Common myeloid progenitor, CD34-positive (primary cell): ENCODE data around the gene EMCN.

Experiments used
- CTCF ChIA-PET: fragments of 350-600 bp; sonication (Branson Sonifier 250); formaldehyde crosslinking; loops from one replicate; lab custom pipeline; 2021; ENCODE audit warnings: antibody characterized with exemption; lab: Charles Lee
- POLR2A ChIA-PET: fragments of 350-600 bp; sonication (Branson Sonifier 250); formaldehyde crosslinking; loops from one replicate; lab custom pipeline; 2021; ENCODE audit warnings: antibody characterized with exemption; lab: Charles Lee
- DNase-seq, 3 donors: peaks; one replicate each; pipeline versions ENCODE4 v3.0.0 to v3.0.0-alpha.2; 2013
- H3K27ac ChIP-seq, 2 experiments: 1 replicate in 1 of 2; 2 replicates in 1 of 2; pipeline ENCODE4 v1.7.0; 2013; ENCODE audit warnings: inconsistent platforms in 2 of 2, low read length in 2 of 2, mild to moderate bottlenecking in 2 of 2, low read depth in 1 of 2, moderate library complexity in 1 of 2; ENCODE audit not compliant: severe bottlenecking in 2 of 2, insufficient read depth in 1 of 2, poor library complexity in 1 of 2
- H3K27me3 ChIP-seq, 5 experiments: replicated peaks in 2 of 5; 1 replicate in 3 of 5; 2 replicates in 2 of 5; pipeline versions ENCODE4 v1.6.1 to v1.7.0; 2013; ENCODE audit warnings: low read length in 4 of 5, mild to moderate bottlenecking in 2 of 5, moderate library complexity in 2 of 5, inconsistent platforms in 1 of 5; ENCODE audit not compliant: insufficient read depth in 5 of 5, control insufficient read depth in 4 of 5
- H3K36me3 ChIP-seq, 4 experiments: 1 replicate in 2 of 4; 2 replicates in 2 of 4; pipeline versions ENCODE4 v1.6.1 to v1.7.0; 2013; ENCODE audit warnings: low read length in 3 of 4, control low read depth in 1 of 4, mild to moderate bottlenecking in 1 of 4; ENCODE audit not compliant: control insufficient read depth in 4 of 4, insufficient read depth in 4 of 4
- H3K4me1 ChIP-seq, 4 experiments: 1 replicate in 3 of 4; 2 replicates in 1 of 4; pipeline versions ENCODE4 v1.6.1 to v1.7.1; 2013; ENCODE audit warnings: low read length in 3 of 4, mild to moderate bottlenecking in 3 of 4, control low read depth in 1 of 4, inconsistent platforms in 1 of 4, moderate library complexity in 1 of 4; ENCODE audit not compliant: control insufficient read depth in 4 of 4, insufficient read depth in 4 of 4; ENCODE audit errors: control extremely low read depth in 1 of 4
- H3K4me3 ChIP-seq, 7 experiments: 1 replicate in 4 of 7; 2 replicates in 3 of 7; pipeline versions ENCODE4 v1.5.1 to v1.7.0; 2013; ENCODE audit warnings: mild to moderate bottlenecking in 7 of 7, low read length in 6 of 7, moderate library complexity in 6 of 7, inconsistent platforms in 2 of 7, low read depth in 2 of 7, control low read depth in 1 of 7; ENCODE audit not compliant: insufficient read depth in 4 of 7, control insufficient read depth in 1 of 7; ENCODE audit errors: extremely low read depth in 1 of 7
- H3K9me3 ChIP-seq, 5 experiments: 1 replicate in 4 of 5; 2 replicates in 1 of 5; pipeline versions ENCODE4 v1.6.1 to v1.7.1; 2013; ENCODE audit warnings: low read length in 4 of 5, mild to moderate bottlenecking in 2 of 5, inconsistent platforms in 1 of 5, low read depth in 1 of 5, moderate library complexity in 1 of 5; ENCODE audit not compliant: control insufficient read depth in 4 of 5, insufficient read depth in 2 of 5; ENCODE audit errors: control extremely low read depth in 1 of 5
- WGBS: methylation state at CpG from one replicate; pipeline ENCODE4 v1.1.5; 2013; ENCODE audit not compliant: insufficient coverage; 5-methylcytosine and 5-hydroxymethylcytosine counted together

Gene EMCN

DNA sequence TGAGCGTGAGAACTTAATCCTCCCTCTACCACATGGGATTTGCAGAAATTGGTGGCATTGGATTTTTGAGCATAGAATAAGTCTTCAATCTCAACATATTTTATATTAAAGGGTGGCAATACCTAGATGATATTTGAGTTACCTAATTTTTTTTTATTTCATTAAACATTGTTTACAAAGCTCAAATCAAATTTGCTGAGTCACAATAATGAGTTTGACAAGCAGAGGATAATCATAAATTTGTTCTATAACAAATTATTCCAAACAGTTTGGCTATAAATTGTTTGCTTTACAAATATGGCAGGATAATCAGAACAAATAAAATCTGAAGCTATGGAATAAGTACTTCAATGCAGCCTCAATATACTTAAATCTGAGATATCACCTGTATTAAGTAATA, 22.7 kb downstream of the EMCN start:
- Histone ChIP-seq H3K36me3 (no peaks in the 10 kb centered on the region), H3K4me3 (no peak overlapping the region), H3K4me1 (peaks cover 0 to 2% (median 0%) of the 10 kb centered on the region in 4 experiments), H3K27me3 (no peaks in the 10 kb centered on the region), H3K9me3 (peaks cover 0 to 15% (median 3%) of the 10 kb centered on the region in 5 experiments), H3K27ac (no peak overlapping the region)
- CTCF ChIA-PET: no interaction called here
- POLR2A ChIA-PET: no interaction called here
- DNase-seq: no peak
- WGBS: no CpG with 5 or more reads among the region's 1 CpG

- H3K4me1 ChIP-seq: peaks cover 0 to 2% (median 0%) of the 10 kb centered on the region in 4 experiments
Measured at GRCh38 chr4:100494166-100494565, 23.7 kb downstream of the EMCN start.

DNA sequence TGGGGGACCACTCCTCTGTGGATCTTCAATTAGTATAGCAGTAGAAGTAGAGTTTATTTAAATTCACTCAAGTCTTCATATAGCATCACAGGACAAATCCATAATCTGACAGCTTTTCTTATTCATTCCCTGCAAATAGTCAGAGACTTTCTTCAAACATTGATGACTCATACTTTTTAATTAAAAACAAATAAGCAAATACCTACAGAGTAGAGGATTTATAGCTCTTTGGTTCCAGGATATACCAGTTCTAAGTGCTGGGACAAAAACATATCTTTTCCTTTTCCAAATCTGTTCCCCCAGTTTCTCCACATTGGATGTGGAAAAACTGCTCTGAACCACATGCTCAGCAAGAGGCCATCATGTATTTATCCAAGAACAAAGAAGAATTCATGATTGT, 24.1 kb downstream of the EMCN start:
- H3K36me3 ChIP-seq: no peaks in the 10 kb centered on the region
- no peak overlapping the region for H3K4me3 ChIP-seq
- no peaks in the 10 kb centered on the region for H3K27me3 ChIP-seq
- ChIA-PET POLR2A (no interaction called here), CTCF (no interaction called here)
- peaks cover 0 to 2% (median 0%) of the 10 kb centered on the region in 4 experiments for H3K4me1 ChIP-seq
- no peak overlapping the region for H3K27ac ChIP-seq
- no peak for DNase-seq
- peaks cover 0 to 15% (median 3%) of the 10 kb centered on the region in 5 experiments for H3K9me3 ChIP-seq

More at GRCh38 chr4:100494166-100494565, 23.7 kb downstream of the EMCN start:
- ChIA-PET POLR2A (no interaction called here), CTCF (no interaction called here)
- Histone ChIP-seq H3K9me3 (peaks cover 0 to 15% (median 3%) of the 10 kb centered on the region in 5 experiments), H3K4me3 (no peak overlapping the region), H3K27ac (no peak overlapping the region), H3K36me3 (no peaks in the 10 kb centered on the region), H3K27me3 (no peaks in the 10 kb centered on the region)
- DNase-seq: no peak

DNA sequence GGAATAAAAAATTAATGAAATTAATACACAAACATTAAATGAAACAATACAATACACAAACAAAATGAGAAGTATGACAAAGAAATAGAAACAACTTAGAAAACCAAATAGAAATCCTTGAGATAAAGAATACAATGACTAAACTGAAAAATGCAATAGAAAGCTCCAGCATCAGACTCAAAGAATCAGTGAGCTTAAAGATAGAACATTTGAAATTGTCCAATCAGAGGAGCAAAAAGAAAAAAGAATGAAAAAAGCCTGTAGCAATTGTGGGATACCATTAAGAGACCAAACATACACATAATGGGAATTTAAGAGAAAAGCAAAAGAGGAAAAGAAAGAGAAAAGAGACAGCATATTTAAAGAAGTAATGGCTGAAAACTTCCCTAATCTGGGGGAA, 25.7 kb downstream of the EMCN start:
- POLR2A ChIA-PET: no interaction called here
- Histone ChIP-seq H3K27ac (no peak overlapping the region), H3K36me3 (no peaks in the 10 kb centered on the region), H3K9me3 (peaks cover 0 to 15% (median 3%) of the 10 kb centered on the region in 5 experiments), H3K4me3 (no peak overlapping the region), H3K4me1 (peaks cover 0 to 2% (median 0%) of the 10 kb centered on the region in 4 experiments), H3K27me3 (no peaks in the 10 kb centered on the region)
- CTCF ChIA-PET: interaction anchor here (1.8 kb wide), 1 partner anchor 18 kb away, joined by 4 read pairs; no protein-coding TSS in a partner anchor
- no peak for DNase-seq

- POLR2A ChIA-PET: no interaction called here
- CTCF ChIA-PET: interaction anchor here (1.2 kb wide), 1 partner anchor 9 kb away, joined by 3 read pairs; no protein-coding TSS in a partner anchor
- H3K4me1 ChIP-seq: no peaks in the 10 kb centered on the region
- no peak for DNase-seq
- H3K9me3 ChIP-seq: peaks cover 0 to 15% (median 3%) of the 10 kb centered on the region in 5 experiments
- H3K27ac ChIP-seq: no peak overlapping the region
- H3K27me3 ChIP-seq: no peaks in the 10 kb centered on the region
- no peak overlapping the region for H3K4me3 ChIP-seq
- H3K36me3 ChIP-seq: no peaks in the 10 kb centered on the region
Measured at GRCh38 chr4:100489305-100489704, 28.5 kb downstream of the EMCN start.

GRCh38 chr4:100486496-100486895, 31.3 kb downstream of the EMCN start:
- CTCF ChIA-PET: no interaction called here
- POLR2A ChIA-PET: no interaction called here

DNA sequence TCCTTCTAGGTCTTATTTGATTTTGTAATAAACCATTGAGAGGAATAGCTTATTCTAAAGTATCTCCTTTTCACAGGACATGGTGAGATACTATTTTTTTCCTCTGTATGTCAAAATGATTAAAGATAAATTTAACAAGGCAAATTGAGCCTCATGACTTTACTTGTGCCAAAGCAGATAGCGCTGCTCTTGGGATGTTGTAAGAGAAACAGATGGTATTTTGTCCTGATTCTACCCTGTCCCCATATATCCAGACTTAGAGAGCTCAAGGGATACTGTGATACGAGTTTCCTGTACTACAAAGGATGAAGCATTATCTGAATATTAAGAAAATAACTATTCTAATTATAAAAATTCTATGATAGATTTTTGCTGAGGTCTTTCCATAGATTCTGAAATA, 34.0 kb downstream of the EMCN start:
- Histone ChIP-seq H3K4me3 (no peak overlapping the region), H3K27ac (no peak overlapping the region), H3K27me3 (no peaks in the 10 kb centered on the region), H3K4me1 (no peaks in the 10 kb centered on the region), H3K9me3 (no peaks in the 10 kb centered on the region), H3K36me3 (peaks cover 0 to 3% (median under 1%) of the 10 kb centered on the region in 4 experiments)
- ChIA-PET CTCF (no interaction called here), POLR2A (no interaction called here)
- 100% methylated on average over 1 of the region's 2 CpGs for WGBS
- DNase-seq: no peak

More at GRCh38 chr4:100486496-100486895, 31.3 kb downstream of the EMCN start:
- Histone ChIP-seq H3K27ac (no peak overlapping the region), H3K36me3 (no peaks in the 10 kb centered on the region), H3K4me3 (no peak overlapping the region), H3K4me1 (no peaks in the 10 kb centered on the region), H3K9me3 (peaks cover 0 to 5% (median 3%) of the 10 kb centered on the region in 5 experiments), H3K27me3 (no peaks in the 10 kb centered on the region)
- DNase-seq: no peak
- WGBS: 94% methylated on average over 2 of the region's 3 CpGs
